H1 (cell line): ENCODE data around the gene EPSTI1. TPM values are rescaled to one million over a fixed set of nuclear protein-coding genes. Genes with fewer than 3 reads are reported as not detected.

Source experiments
- NANOG ChIP-seq: IDR thresholded peaks from 2 replicates; pipeline ENCODE4 v1.6.1; 2011; ENCODE audit warnings: low read length, low read depth, mild to moderate bottlenecking, inconsistent platforms; ENCODE audit not compliant: insufficient read depth, poor library complexity, severe bottlenecking
- POLR2AphosphoS5 ChIP-seq: IDR thresholded peaks from 2 replicates; pipeline ENCODE4 v1.6.1; 2011; ENCODE audit warnings: low read depth, low read length
- RFX5 ChIP-seq: IDR thresholded peaks from 2 replicates; pipeline ENCODE4 v1.6.1; 2011; ENCODE audit warnings: low read depth, low read length, improper control_type of control experiment, borderline replicate concordance
- SAP30 ChIP-seq: fragments of 300-600 bp; sonication (generic); IDR thresholded peaks from 2 replicates; pipeline ENCODE4 v1.7.1; 2012; ENCODE audit warnings: low read length, moderate library complexity, mild to moderate bottlenecking, inconsistent platforms; ENCODE audit not compliant: insufficient read depth, insufficient replicate concordance
- SP2 ChIP-seq: IDR thresholded peaks from 2 replicates; pipeline ENCODE4 v1.6.1; 2012; ENCODE audit warnings: mild to moderate bottlenecking, low read length, inconsistent platforms
- polyA plus RNA-seq, 7 experiments: library from polyadenylated mRNA; depleted of rRNA in 3 of 7; stranded (reverse) in 5 of 7; unstranded in 2 of 7; fragments of >200 nt in 5 of 7; fragments of 200-250 nt in 2 of 7; gene quantifications; 1 replicate in 5 of 7; 2 replicates in 1 of 7; 4 replicates in 1 of 7; pipeline versions ENCODE4 v1.2.1 to v1.2.3, GENCODE V29; 2011 to 2013; ENCODE audit warnings: missing spikeins in 2 of 7, mixed read lengths in 2 of 7
- total RNA-seq: library from RNA; stranded (reverse); fragmentation: NEBNext Ultra II Directional; extraction: Animal tissue kit (Norgen Biotek cat#: 25700); gene quantifications from 2 replicates; pipeline ENCODE4 v1.2.1, GENCODE V29; 2021

EPSTI1 gene
- total and polyA plus RNA-seq, 2 of the 8 experiments (the other 6 are each of a cell fraction or from before 2014, with no cell fraction given), result 0.23 to 0.37 TPM

GRCh38 chr13:42973581-42973980, 18.5 kb downstream of the EPSTI1 start (continued):
- TF ChIP-seq POLR2AphosphoS5 (no peak), RFX5 (no peak), SP2 (no peak), SAP30 (no peak), NANOG (no peak)
